ENCODE measurements around the gene PRKCE. TPM values are rescaled to one million over a fixed set of nuclear protein-coding genes. Genes with fewer than 3 reads are reported as not detected.

PRKCE gene
- total RNA-seq, 2 experiments from 2014 or later = 24.9 to 26.2 TPM

DNA sequence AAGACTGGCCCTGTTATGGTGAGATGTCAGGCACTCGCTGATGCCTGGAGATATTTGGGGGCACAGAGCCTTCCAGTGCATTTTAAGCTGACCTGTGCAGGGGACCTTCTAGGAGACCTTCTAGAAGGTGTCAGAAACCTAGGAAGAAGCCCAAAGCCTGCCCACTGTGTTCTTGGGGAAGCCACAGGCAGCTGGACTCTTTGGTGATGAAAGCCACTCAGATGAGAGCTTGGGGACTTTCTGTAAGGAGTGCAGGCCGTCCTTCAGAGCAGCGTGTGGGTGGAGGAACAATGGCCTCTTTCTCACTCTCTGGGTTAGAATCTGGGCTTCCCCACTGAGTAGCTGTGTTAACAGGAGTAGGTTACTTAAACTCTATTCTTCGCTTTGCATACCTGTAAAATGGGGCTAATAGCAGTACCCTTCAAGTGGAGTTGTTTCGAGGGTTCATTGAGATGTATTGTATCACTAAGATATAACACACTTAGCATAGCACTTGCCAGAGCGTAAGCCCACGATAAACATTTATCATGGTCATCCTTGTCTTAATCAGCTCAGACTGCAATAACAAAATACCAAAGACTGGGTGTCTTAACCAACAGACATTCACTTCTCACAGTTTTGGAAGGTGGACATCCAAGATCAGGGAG is 323.4 kb downstream of the PRKCE start:
- no peak overlapping the region for H3K27ac ChIP-seq (ENCODE audit: low read depth in 1 of 2, low read length in 2 of 2)
- intact Hi-C loops (cut with DNase I, micrococcal nuclease) = no loop called here
- H3K4me3 ChIP-seq (ENCODE audit: low read length) = no peak overlapping the region
- TF ChIP-seq, protein P1, sequence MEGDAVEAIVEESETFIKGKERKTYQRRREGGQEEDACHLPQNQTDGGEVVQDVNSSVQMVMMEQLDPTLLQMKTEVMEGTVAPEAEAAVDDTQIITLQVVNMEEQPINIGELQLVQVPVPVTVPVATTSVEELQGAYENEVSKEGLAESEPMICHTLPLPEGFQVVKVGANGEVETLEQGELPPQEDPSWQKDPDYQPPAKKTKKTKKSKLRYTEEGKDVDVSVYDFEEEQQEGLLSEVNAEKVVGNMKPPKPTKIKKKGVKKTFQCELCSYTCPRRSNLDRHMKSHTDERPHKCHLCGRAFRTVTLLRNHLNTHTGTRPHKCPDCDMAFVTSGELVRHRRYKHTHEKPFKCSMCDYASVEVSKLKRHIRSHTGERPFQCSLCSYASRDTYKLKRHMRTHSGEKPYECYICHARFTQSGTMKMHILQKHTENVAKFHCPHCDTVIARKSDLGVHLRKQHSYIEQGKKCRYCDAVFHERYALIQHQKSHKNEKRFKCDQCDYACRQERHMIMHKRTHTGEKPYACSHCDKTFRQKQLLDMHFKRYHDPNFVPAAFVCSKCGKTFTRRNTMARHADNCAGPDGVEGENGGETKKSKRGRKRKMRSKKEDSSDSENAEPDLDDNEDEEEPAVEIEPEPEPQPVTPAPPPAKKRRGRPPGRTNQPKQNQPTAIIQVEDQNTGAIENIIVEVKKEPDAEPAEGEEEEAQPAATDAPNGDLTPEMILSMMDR (IDR thresholded peaks at IDR 0.05) = no peak
- no peaks in the 10 kb centered on the region for H3K9me3 ChIP-seq (ENCODE audit: control insufficient read depth in 1 of 2, insufficient read depth in 1 of 2, low read length in 2 of 2)
- Mint-ChIP-seq H3K27ac (no peak overlapping the region), H3K4me1 (ENCODE audit: low read depth) (no peaks in the 10 kb centered on the region), H3K27me3 (no peaks in the 10 kb centered on the region), H3K9me3 (no peaks in the 10 kb centered on the region), H3K36me3 (ENCODE audit: low read depth) (no peaks in the 10 kb centered on the region), H3K4me3 (no peak overlapping the region)
- DNase-seq = no peak
- ATAC-seq (ENCODE audit: poor library complexity) = no peak
- H3K36me3 ChIP-seq (ENCODE audit: insufficient read depth, low read length) = no peaks in the 10 kb centered on the region
- H3K27me3 ChIP-seq (ENCODE audit: control insufficient read depth in 1 of 2, insufficient read depth in 2 of 2, low read length in 2 of 2) = no peaks in the 10 kb centered on the region
- no peaks in the 10 kb centered on the region for H3K4me1 ChIP-seq (ENCODE audit: insufficient read depth, low read length)
- ChIA-PET POLR2A (no interaction called here), CTCF (no interaction called here)

DNA sequence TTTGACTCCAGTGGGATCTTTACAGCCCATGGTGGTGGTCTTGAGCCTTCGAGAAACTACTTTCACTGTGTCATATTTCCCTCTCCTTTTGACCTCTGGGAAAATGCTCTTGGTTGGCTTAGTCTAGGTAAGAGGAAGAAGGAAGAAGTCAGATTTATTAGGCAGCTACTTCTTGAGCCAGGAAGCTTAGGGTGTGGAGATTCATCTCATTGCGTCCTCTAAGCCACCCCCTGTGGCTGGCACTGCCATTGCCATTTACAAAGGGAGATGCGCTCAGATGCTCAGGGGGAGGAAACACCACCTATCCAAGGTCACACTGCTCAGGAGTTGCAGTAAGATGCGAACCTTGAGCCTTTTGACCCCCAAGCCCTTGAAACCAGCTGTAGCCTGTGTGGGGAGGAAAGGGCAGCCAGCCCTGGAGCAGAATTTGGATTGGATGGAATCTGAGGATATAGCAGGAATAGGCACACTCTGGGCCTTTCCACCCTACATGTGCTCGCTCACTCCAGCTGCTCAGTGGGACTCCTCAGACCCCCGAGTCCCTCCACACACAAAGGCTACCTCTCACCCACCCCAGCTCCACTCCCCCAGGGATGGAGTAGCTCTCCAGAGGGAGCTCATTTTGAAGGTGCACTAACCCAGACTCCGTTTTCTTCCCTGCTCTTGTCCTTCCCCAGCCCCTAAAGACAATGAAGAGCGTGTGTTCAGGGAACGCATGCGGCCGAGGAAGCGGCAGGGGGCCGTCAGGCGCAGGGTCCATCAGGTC is 324.5 kb downstream of the PRKCE start:
- no peaks in the 10 kb centered on the region for H3K36me3 ChIP-seq (ENCODE audit: insufficient read depth, low read length)
- no peaks in the 10 kb centered on the region for H3K9me3 Mint-ChIP-seq
- POLR2A ChIA-PET = no interaction called here
- CTCF ChIA-PET = no interaction called here
- H3K27ac Mint-ChIP-seq = no peak overlapping the region
- H3K36me3 Mint-ChIP-seq (ENCODE audit: low read depth) = peaks cover 8% of the 10 kb centered on the region
- no peak overlapping the region for H3K27ac ChIP-seq (ENCODE audit: low read depth in 1 of 2, low read length in 2 of 2)
- TF ChIP-seq, protein P1 (IDR thresholded peaks at IDR 0.05) = no peak
- ATAC-seq (ENCODE audit: poor library complexity) = no peak
- no peaks in the 10 kb centered on the region for H3K4me1 Mint-ChIP-seq (ENCODE audit: low read depth)
- H3K27me3 Mint-ChIP-seq = no peaks in the 10 kb centered on the region
- intact Hi-C loops (cut with DNase I, micrococcal nuclease) = no loop called here
- no peak for DNase-seq
- no peak overlapping the region for H3K4me3 ChIP-seq (ENCODE audit: low read length)
- no peaks in the 10 kb centered on the region for H3K27me3 ChIP-seq (ENCODE audit: control insufficient read depth in 1 of 2, insufficient read depth in 2 of 2, low read length in 2 of 2)
- H3K9me3 ChIP-seq (ENCODE audit: control insufficient read depth in 1 of 2, insufficient read depth in 1 of 2, low read length in 2 of 2) = no peaks in the 10 kb centered on the region
- H3K4me1 ChIP-seq (ENCODE audit: insufficient read depth, low read length) = no peaks in the 10 kb centered on the region
- no peak overlapping the region for H3K4me3 Mint-ChIP-seq

DNA sequence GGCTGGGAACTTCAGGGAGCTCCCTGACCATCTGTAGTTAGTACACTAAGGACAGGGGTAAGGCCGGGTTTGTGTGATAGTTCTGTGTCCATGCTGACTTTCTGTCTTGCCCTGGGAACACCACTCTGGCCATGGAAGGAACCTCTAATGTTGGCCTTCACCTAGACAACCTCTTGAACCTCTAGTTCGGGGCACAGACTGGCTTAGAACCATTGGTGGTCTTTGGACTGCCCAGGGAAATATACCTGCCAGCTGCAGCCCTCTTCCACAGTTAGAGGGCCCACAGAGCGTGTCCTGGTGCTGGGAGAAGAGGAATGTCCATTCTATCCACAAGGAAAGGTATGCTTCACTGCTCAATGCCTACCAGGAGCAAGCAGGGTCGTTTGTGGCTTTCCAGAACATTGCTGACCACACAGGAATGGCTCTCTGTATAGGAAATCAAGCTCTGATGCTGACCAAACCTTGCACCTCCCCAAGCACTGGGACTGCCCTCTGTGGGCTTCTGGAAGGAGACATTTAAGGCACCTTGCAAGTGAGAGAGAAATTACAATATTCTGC is 326.9 kb downstream of the PRKCE start:
- H3K36me3 ChIP-seq (ENCODE audit: insufficient read depth, low read length) = no peaks in the 10 kb centered on the region
- intact Hi-C loops (cut with DNase I, micrococcal nuclease) = no loop called here
- H3K27me3 Mint-ChIP-seq = no peaks in the 10 kb centered on the region
- no peaks in the 10 kb centered on the region for H3K9me3 ChIP-seq (ENCODE audit: control insufficient read depth in 1 of 2, insufficient read depth in 1 of 2, low read length in 2 of 2)
- ChIA-PET CTCF (no interaction called here), POLR2A (no interaction called here)
- no peak overlapping the region for H3K27ac Mint-ChIP-seq
- H3K4me3 ChIP-seq (ENCODE audit: low read length) = no peak overlapping the region
- TF ChIP-seq, protein P1 (IDR thresholded peaks at IDR 0.05) = no peak
- peaks cover 19% of the 10 kb centered on the region for H3K36me3 Mint-ChIP-seq (ENCODE audit: low read depth)
- no peaks in the 10 kb centered on the region for H3K9me3 Mint-ChIP-seq
- DNase-seq (no peak), ATAC-seq (ENCODE audit: poor library complexity) (no peak)
- no peak overlapping the region for H3K4me3 Mint-ChIP-seq
- no peaks in the 10 kb centered on the region for H3K4me1 Mint-ChIP-seq (ENCODE audit: low read depth)
- no peaks in the 10 kb centered on the region for H3K27me3 ChIP-seq (ENCODE audit: control insufficient read depth in 1 of 2, insufficient read depth in 2 of 2, low read length in 2 of 2)
- no peaks in the 10 kb centered on the region for H3K4me1 ChIP-seq (ENCODE audit: insufficient read depth, low read length)
- no peak overlapping the region for H3K27ac ChIP-seq (ENCODE audit: low read depth in 1 of 2, low read length in 2 of 2)
